Right lobe of liver (tissue), 6 donors: Measurements from ENCODE around the gene DIDO1. TPM values are rescaled to one million over a fixed set of nuclear protein-coding genes. Genes with fewer than 3 reads are reported as not detected.

ENCODE experiments used
- ATAC-seq, 4 donors: fragments of 200-7000 bp; cut with Tn5 transposase; one replicate each; pipeline ENCODE4 v1.9.1; 2020; ENCODE audit warnings: mild to moderate bottlenecking in 4 of 4, moderate library complexity in 4 of 4
- DNase-seq, 3 donors: peaks; one replicate each; pipeline ENCODE4 v3.0.0-alpha.2; 2020
- H3K27ac ChIP-seq, 3 donors: fragments of 200-600 bp; one replicate each; pipeline ENCODE4 v1.8.0; 2022
- H3K27me3 ChIP-seq, 2 donors: fragments of 200-600 bp; one replicate each; pipeline ENCODE4 v1.8.0; 2022
- H3K36me3 ChIP-seq, 4 donors: fragments of 200-600 bp; sonication (generic) in 1 of 4; one replicate each; pipeline versions ENCODE4 v1.5.1 to v1.8.0; 2017 to 2022; ENCODE audit warnings: control low read depth in 1 of 4
- H3K4me1 ChIP-seq, 4 donors: fragments of 200-600 bp; sonication (generic) in 1 of 4; one replicate each; pipeline versions ENCODE4 v1.5.1 to v1.8.0; 2017 to 2022; ENCODE audit warnings: control low read depth in 1 of 4
- H3K4me3 ChIP-seq, 3 donors: fragments of 200-600 bp; one replicate each; pipeline ENCODE4 v1.8.0; 2022
- H3K9me3 ChIP-seq, 4 donors: fragments of 200-600 bp; sonication (generic) in 1 of 4; one replicate each; pipeline versions ENCODE4 v1.5.1 to v1.8.0; 2017 to 2022; ENCODE audit warnings: control low read depth in 1 of 4
- POLR2A ChIP-seq: fragments of 450-650 bp; IDR thresholded peaks from one replicate; pipeline ENCODE4 v1.6.1; 2017; ENCODE audit warnings: antibody characterized with exemption, mild to moderate bottlenecking
- WGBS: methylation state at CpG from one replicate; pipeline ENCODE4 v1.1.6; 2018; ENCODE audit warnings: low coverage, low lambda C conversion rate; ENCODE audit not compliant: insufficient coverage; ENCODE audit errors: missing lambda C conversion rate; 5-methylcytosine and 5-hydroxymethylcytosine counted together
- intact Hi-C, 2 donors: fragments of 100-400 bp; cut with DNase I; formaldehyde crosslinking; loops; one replicate each; pipeline versions ENCODE4 v1.11.2 to v1.14.1; 2022
- total RNA-seq, 6 experiments: library from RNA; depleted of rRNA in 2 of 6; stranded (reverse); fragments of >200 nt in 2 of 6; fragmentation: NEBNext Ultra II Directional in 3 of 6; extraction: Animal tissue kit (Norgen Biotek cat#: 25700) in 3 of 6; gene quantifications; one replicate each; pipeline versions ENCODE4 v1.1.0 to v1.2.4, GENCODE V29; 2016 to 2023
- TF ChIP-seq, protein P1 (sequence below), 4 donors: fragments of 200-600 bp in 3 of 4; fragments of 450-650 bp in 1 of 4; IDR thresholded peaks; one replicate each; pipeline versions ENCODE4 v1.5.1 to v1.8.0; 2016 to 2022; ENCODE audit warnings: antibody characterized with exemption in 4 of 4, mild to moderate bottlenecking in 2 of 4
- donor health status: DM: no; HTN: yes; CAD: no.
- donor health status: DM: no; HTN: no; CAD: no.
- donor health status: DM: no; HTN: no; CAD: no.
- donor health status: DM: no; HTN: yes; CAD: no.
- donor health status: DM: no; HTN: yes; CAD: no.

Gene DIDO1
- total RNA-seq, 6 experiments from 2014 or later, result 18.3 to 28.1 (median 21.1) TPM

DNA sequence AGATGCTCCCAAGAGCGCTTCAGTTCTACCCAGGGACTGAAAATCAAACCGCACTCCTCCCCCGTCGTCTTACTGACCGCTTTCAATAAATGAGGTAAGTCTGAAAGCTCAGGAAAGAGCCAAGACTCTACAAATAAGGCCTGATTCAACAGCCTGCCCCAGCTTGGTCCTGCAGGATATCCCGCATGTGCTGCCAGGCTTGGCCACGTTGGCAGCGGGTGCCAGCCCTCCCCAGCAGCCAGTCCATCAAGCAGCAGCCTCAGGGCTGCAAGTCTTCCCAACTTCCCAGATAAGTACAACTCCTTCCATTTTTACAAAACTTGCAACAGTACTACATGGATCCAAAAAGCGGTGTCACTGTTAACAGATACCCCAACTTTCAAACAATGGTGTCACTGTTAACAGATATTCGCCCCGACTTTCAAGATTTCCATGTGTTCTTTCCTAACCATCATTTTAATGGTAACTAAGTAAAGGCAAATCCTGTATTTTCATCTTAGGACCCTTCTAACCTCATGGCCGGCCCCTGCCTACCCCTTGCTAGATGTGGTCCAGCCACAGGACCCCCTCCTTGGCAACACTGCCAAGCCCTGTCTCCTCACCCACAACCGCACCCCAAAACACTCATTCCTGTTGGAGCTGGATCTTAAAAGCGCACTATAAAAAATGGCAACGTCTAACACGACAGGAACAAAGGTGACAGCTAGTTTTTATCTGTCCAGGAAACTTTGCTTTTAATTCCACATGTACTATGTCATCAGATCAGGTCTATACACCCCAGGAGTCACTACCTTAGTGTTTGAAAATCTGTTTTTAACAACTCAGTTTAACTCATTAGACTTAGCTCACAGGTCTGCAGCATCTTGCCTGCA, 28.0 kb downstream of the DIDO1 start:
- WGBS, result 74% methylated on average over 12 of the region's 16 CpGs
- no peaks in the 10 kb centered on the region for H3K9me3 ChIP-seq
- DNase-seq (peak in 1 of 3 donors; percentile 41), ATAC-seq (no peak)
- H3K36me3 ChIP-seq, result peaks cover 6 to 51% (median 22%) of the 10 kb centered on the region in 4 donors
- TF ChIP-seq, protein P1, sequence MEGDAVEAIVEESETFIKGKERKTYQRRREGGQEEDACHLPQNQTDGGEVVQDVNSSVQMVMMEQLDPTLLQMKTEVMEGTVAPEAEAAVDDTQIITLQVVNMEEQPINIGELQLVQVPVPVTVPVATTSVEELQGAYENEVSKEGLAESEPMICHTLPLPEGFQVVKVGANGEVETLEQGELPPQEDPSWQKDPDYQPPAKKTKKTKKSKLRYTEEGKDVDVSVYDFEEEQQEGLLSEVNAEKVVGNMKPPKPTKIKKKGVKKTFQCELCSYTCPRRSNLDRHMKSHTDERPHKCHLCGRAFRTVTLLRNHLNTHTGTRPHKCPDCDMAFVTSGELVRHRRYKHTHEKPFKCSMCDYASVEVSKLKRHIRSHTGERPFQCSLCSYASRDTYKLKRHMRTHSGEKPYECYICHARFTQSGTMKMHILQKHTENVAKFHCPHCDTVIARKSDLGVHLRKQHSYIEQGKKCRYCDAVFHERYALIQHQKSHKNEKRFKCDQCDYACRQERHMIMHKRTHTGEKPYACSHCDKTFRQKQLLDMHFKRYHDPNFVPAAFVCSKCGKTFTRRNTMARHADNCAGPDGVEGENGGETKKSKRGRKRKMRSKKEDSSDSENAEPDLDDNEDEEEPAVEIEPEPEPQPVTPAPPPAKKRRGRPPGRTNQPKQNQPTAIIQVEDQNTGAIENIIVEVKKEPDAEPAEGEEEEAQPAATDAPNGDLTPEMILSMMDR (IDR thresholded peaks at IDR 0.05), result no peak
- no peak for TF ChIP-seq POLR2A
- intact Hi-C loops, result no loop called here
- H3K4me1 ChIP-seq, result peaks cover 0 to 20% (median 3%) of the 10 kb centered on the region in 4 donors
- no peak overlapping the region for H3K27ac ChIP-seq
- no peak overlapping the region for H3K4me3 ChIP-seq
- no peaks in the 10 kb centered on the region for H3K27me3 ChIP-seq

- peak in 1 of 3 donors; percentile 31 for DNase-seq
- H3K4me3 ChIP-seq, result no peak overlapping the region
- TF ChIP-seq POLR2A, result no peak
- TF ChIP-seq, protein P1 (IDR thresholded peaks at IDR 0.05), result no peak
- H3K27ac ChIP-seq, result no peak overlapping the region
- H3K36me3 ChIP-seq, result peaks cover 6 to 51% (median 23%) of the 10 kb centered on the region in 4 donors
- WGBS, result 79% methylated on average over 4 of the region's 11 CpGs
- no peaks in the 10 kb centered on the region for H3K27me3 ChIP-seq
- no peaks in the 10 kb centered on the region for H3K9me3 ChIP-seq
- H3K4me1 ChIP-seq, result peaks cover 0 to 20% (median 3%) of the 10 kb centered on the region in 4 donors
- no peak for ATAC-seq
- intact Hi-C loops, result no loop called here
These were observed 28.6 kb downstream of the DIDO1 start for GRCh38 chr20:62897666-62898065.

- Histone ChIP-seq H3K9me3 (no peaks in the 10 kb centered on the region), H3K36me3 (peaks cover 6 to 51% (median 33%) of the 10 kb centered on the region in 4 donors), H3K27ac (no peak overlapping the region), H3K4me3 (no peak overlapping the region), H3K27me3 (no peaks in the 10 kb centered on the region), H3K4me1 (peaks cover 0 to 20% (median 3%) of the 10 kb centered on the region in 4 donors)
- DNase-seq, result peak in 1 of 3 donors; percentile 40
- intact Hi-C loops, result no loop called here
- no peak for ATAC-seq
- 98% methylated on average over 6 of the region's 16 CpGs for WGBS
- no peak for TF ChIP-seq POLR2A
- TF ChIP-seq, protein P1 (IDR thresholded peaks at IDR 0.05), result no peak
These were observed 29.8 kb downstream of the DIDO1 start for GRCh38 chr20:62896526-62896925.

DNA sequence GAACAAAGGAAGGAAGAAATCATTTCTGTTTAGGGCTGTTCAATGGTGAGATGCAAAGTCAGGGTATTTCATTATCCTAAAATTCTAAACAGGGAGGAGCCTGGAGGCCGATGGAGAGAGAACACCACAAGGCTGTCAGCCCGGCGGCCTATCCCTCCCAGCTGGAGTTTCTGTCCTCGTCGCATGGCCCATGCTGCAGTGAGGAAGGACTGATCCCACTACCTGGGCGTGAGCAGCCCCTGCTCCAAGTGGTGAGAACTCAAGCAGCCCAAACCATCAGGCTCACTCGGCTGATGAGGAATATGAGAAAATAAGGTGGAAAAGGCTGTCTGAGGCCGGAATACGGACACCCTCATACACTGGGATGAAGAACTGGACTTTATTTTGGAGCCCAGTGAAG, 30.8 kb downstream of the DIDO1 start:
- 85% methylated on average over 6 of the region's 9 CpGs for WGBS

More for the DNA sequence above, 30.8 kb downstream of the DIDO1 start:
- intact Hi-C loops, result no loop called here
- peaks cover 0 to 14% (median 3%) of the 10 kb centered on the region in 4 donors for H3K4me1 ChIP-seq
- no peak overlapping the region for H3K4me3 ChIP-seq
- H3K9me3 ChIP-seq, result no peaks in the 10 kb centered on the region
- TF ChIP-seq, protein P1 (IDR thresholded peaks at IDR 0.05), result no peak
- TF ChIP-seq POLR2A, result no peak
- no peaks in the 10 kb centered on the region for H3K27me3 ChIP-seq
- ATAC-seq (no peak), DNase-seq (peak in 1 of 3 donors; percentile 11)
- peaks cover 6 to 56% (median 39%) of the 10 kb centered on the region in 4 donors for H3K36me3 ChIP-seq
- H3K27ac ChIP-seq, result no peak overlapping the region
